Measurements from ENCODE around the gene ARHGEF28. TPM values are rescaled to one million over a fixed set of nuclear protein-coding genes. Genes with fewer than 3 reads are reported as not detected.

Gene ARHGEF28
- total RNA-seq, 4 donors from 2014 or later: 0.52 to 1.2 (median 0.98) TPM

DNA sequence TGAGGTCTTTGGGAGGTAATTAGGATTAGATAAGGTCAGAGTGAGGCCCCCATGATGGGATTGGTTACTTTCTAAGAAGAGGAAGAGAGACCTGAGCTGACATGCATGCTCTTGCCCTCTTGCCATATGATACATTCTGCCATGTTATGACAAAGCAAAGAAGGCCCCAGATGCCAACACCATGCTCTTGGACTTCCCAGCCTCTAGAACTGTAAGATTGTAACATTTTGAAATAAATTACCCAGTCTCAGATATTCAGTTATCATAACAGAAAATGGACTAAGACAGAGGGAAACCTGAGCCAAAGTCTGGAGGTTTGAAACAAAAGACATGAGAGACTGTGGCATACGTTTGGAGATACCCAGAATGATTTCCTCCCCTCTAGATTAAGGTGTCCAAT, 318.6 kb downstream of the ARHGEF28 start:
- Histone ChIP-seq H3K27me3 (no peaks in the 10 kb centered on the region), H3K36me3 (no peaks in the 10 kb centered on the region), H3K4me1 (no peaks in the 10 kb centered on the region), H3K27ac (no peak overlapping the region), H3K9me3 (peaks cover 0 to 5% (median 0%) of the 10 kb centered on the region in 3 donors), H3K4me3 (no peak overlapping the region)
- DNase-seq (no peak), ATAC-seq (no peak)
- TF ChIP-seq POLR2A (IDR thresholded peaks at IDR 0.05): no peak
- TF ChIP-seq, protein P1, sequence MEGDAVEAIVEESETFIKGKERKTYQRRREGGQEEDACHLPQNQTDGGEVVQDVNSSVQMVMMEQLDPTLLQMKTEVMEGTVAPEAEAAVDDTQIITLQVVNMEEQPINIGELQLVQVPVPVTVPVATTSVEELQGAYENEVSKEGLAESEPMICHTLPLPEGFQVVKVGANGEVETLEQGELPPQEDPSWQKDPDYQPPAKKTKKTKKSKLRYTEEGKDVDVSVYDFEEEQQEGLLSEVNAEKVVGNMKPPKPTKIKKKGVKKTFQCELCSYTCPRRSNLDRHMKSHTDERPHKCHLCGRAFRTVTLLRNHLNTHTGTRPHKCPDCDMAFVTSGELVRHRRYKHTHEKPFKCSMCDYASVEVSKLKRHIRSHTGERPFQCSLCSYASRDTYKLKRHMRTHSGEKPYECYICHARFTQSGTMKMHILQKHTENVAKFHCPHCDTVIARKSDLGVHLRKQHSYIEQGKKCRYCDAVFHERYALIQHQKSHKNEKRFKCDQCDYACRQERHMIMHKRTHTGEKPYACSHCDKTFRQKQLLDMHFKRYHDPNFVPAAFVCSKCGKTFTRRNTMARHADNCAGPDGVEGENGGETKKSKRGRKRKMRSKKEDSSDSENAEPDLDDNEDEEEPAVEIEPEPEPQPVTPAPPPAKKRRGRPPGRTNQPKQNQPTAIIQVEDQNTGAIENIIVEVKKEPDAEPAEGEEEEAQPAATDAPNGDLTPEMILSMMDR (IDR thresholded peaks at IDR 0.05 in 4 of 5, conservative IDR thresholded peaks at IDR 0.05 in 1 of 5): no peak
- in situ Hi-C loops (cut with MboI; ENCODE audit: low sequenced_read_pairs in 4 of 4) (no loop called here), intact Hi-C loops (cut with DNase I; ENCODE audit: low total_unique reads) (no loop called here)

DNA sequence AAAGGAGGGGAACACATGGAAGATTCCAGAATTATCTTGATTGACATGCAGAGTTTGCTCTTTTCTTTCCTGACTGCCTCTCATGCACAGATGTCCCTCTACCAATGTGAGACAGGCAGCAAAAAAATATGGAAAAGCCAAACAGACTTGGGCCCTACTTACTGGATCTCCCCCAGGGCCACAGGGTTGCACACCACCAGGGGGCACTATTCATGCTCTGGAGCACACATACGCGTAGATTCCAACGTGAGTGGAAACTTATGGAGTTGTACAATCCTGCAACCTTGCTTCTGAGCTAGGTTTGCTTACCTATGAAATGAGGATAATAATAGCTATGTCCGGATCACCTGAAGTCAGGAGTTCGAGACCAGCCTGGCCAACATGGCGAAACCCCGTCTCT, 319.5 kb downstream of the ARHGEF28 start:
- TF ChIP-seq POLR2A (IDR thresholded peaks at IDR 0.05): no peak
- TF ChIP-seq, protein P1 (IDR thresholded peaks at IDR 0.05 in 4 of 5, conservative IDR thresholded peaks at IDR 0.05 in 1 of 5): no peak
- H3K27me3 ChIP-seq: no peaks in the 10 kb centered on the region
- peaks cover 0 to 5% (median 0%) of the 10 kb centered on the region in 3 donors for H3K9me3 ChIP-seq
- no peaks in the 10 kb centered on the region for H3K4me1 ChIP-seq
- intact Hi-C loops (cut with DNase I; ENCODE audit: low total_unique reads): no loop called here
- no peak for DNase-seq
- H3K4me3 ChIP-seq: no peak overlapping the region
- no peak for ATAC-seq
- H3K36me3 ChIP-seq: no peaks in the 10 kb centered on the region
- in situ Hi-C loops (cut with MboI; ENCODE audit: low sequenced_read_pairs in 4 of 4): no loop called here
- H3K27ac ChIP-seq: no peak overlapping the region

DNA sequence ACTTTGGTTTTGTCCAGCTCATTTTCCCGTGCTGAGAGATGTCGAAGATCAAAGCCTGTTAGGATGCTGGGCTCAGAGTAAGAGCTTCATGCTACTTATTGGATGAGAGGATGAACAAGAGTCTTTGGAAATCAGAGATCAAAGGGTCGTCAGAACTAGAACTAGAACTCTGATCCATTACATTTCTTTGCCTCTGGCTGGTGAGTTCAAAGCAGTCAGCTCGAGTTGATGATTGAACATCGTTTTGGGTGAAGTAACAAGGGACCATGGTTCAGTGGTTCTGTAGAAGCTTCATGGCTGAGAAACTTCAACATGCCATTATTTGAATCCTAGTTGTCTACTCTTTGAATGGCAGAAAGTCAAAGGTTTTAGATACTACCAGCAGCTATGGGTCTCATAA, 320.3 kb downstream of the ARHGEF28 start:
- Histone ChIP-seq H3K27ac (no peak overlapping the region), H3K36me3 (no peaks in the 10 kb centered on the region), H3K27me3 (no peaks in the 10 kb centered on the region), H3K4me1 (no peaks in the 10 kb centered on the region), H3K9me3 (peaks cover 0 to 5% (median 0%) of the 10 kb centered on the region in 3 donors), H3K4me3 (no peak overlapping the region)
- ATAC-seq (no peak), DNase-seq (no peak)
- in situ Hi-C loops (cut with MboI; ENCODE audit: low sequenced_read_pairs in 4 of 4) (no loop called here), intact Hi-C loops (cut with DNase I; ENCODE audit: low total_unique reads) (no loop called here)
- TF ChIP-seq, protein P1 (IDR thresholded peaks at IDR 0.05 in 4 of 5, conservative IDR thresholded peaks at IDR 0.05 in 1 of 5): no peak
- no peak for TF ChIP-seq POLR2A (IDR thresholded peaks at IDR 0.05)

DNA sequence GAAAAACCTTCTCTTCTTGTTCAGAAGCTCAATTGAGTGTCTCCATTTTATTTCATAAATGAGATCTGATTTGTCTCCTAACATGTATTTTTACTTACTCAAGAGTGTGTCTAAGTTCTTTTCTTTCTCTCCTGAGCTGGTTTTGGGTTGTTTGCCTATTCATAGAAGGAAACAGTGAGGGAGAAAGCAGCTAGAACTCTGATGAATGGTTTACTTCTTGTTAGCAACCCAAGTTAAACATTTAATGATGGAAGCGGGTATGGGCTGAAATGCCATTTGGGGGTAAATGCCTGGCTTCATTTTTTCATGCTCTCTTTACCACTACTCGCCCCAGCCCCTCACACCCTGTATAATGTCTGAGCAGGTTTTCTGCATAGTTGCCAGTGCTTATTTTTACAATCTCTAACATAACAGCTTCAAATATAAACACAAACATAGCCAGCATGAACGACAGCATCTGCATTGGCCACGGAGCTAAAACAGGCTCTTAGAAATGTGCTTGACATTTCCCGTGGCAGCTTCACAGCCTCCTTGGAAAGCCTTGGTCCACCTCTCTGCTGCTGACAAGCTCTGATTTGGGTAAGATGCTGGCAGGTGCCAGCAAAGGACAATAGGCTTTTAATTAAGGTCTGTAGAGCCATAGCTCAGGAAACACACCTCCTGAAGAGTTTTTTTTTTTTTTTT, 321.1 kb downstream of the ARHGEF28 start:
- DNase-seq (no peak), ATAC-seq (no peak)
- no peak for TF ChIP-seq POLR2A (IDR thresholded peaks at IDR 0.05)
- TF ChIP-seq, protein P1 (IDR thresholded peaks at IDR 0.05 in 4 of 5, conservative IDR thresholded peaks at IDR 0.05 in 1 of 5): no peak
- Histone ChIP-seq H3K4me3 (no peak overlapping the region), H3K27me3 (no peaks in the 10 kb centered on the region), H3K36me3 (no peaks in the 10 kb centered on the region), H3K9me3 (peaks cover 0 to 5% (median 0%) of the 10 kb centered on the region in 3 donors), H3K27ac (no peak overlapping the region), H3K4me1 (no peaks in the 10 kb centered on the region)
- intact Hi-C loops (cut with DNase I; ENCODE audit: low total_unique reads): no loop called here
- in situ Hi-C loops (cut with MboI; ENCODE audit: low sequenced_read_pairs in 4 of 4): no loop called here
